T-cell (primary cell): ENCODE measurements around the gene DEPDC1B. TPM values are rescaled to one million over a fixed set of nuclear protein-coding genes. Genes with fewer than 3 reads are reported as not detected.
"Not testable (repeated sequence)": the region's sequence is repeated elsewhere in the genome, so short reads cannot be mapped to it uniquely, and the experiment has no call there.

ENCODE experiments used
- ATAC-seq, 4 experiments: fragments of 200-7000 bp in 3 of 4; fragments of 150-1000 bp in 1 of 4; cut with Tn5 transposase; replicated peaks in 1 of 4; 1 replicate in 3 of 4; 2 replicates in 1 of 4; pipeline ENCODE4 v1.10.0; 2021; ENCODE audit warnings: moderate library complexity in 3 of 4, mild to moderate bottlenecking in 2 of 4, moderate number of reproducible peaks in 1 of 4
- CTCF ChIA-PET, 2 donors: fragments of 300-600 bp; sonication (Branson Sonifier 250); formaldehyde crosslinking; loops; one replicate each; lab custom pipeline; 2022; ENCODE audit warnings: antibody characterized with exemption in 2 of 2; lab: Charles Lee
- POLR2A ChIA-PET, 2 donors: fragments of 300-600 bp; sonication (Branson Sonifier 250); formaldehyde crosslinking; loops; one replicate each; lab custom pipeline; 2022; ENCODE audit warnings: antibody characterized with exemption in 2 of 2; lab: Charles Lee
- DNase-seq, 35 experiments: peaks; one replicate each; pipeline versions ENCODE4 v3.0.0 to v3.0.0-alpha.2; 2013 to 2023
- H3K27ac ChIP-seq: one replicate; pipeline ENCODE4 v1.5.1; 2013; ENCODE audit warnings: low read length
- H3K27me3 ChIP-seq, 2 experiments: replicated peaks in 1 of 2; 1 replicate in 1 of 2; 2 replicates in 1 of 2; pipeline versions ENCODE4 v1.6.1 to v1.7.0; 2013; ENCODE audit warnings: low read length in 1 of 2, mixed read lengths in 1 of 2; ENCODE audit not compliant: control insufficient read depth in 2 of 2, insufficient read depth in 2 of 2; ENCODE audit errors: extremely low read depth in 1 of 2
- H3K36me3 ChIP-seq, 2 donors: 1 replicate in 1 of 2; 2 replicates in 1 of 2; pipeline versions ENCODE4 v1.6.1 to v1.7.0; 2013; ENCODE audit warnings: low read length in 1 of 2; ENCODE audit not compliant: control insufficient read depth in 2 of 2, insufficient read depth in 1 of 2; ENCODE audit errors: extremely low read depth in 1 of 2
- H3K4me1 ChIP-seq, 2 experiments: 1 replicate in 1 of 2; 2 replicates in 1 of 2; pipeline versions ENCODE4 v1.6.1 to v1.7.0; 2013; ENCODE audit warnings: low read length in 2 of 2, mixed read lengths in 1 of 2; ENCODE audit not compliant: insufficient read depth in 2 of 2, control insufficient read depth in 1 of 2; ENCODE audit errors: extremely low read depth in 1 of 2
- H3K4me3 ChIP-seq, 2 donors: 1 replicate in 1 of 2; 2 replicates in 1 of 2; pipeline versions ENCODE4 v1.5.1 to v1.7.0; 2013; ENCODE audit warnings: mild to moderate bottlenecking in 2 of 2, low read length in 1 of 2, moderate library complexity in 1 of 2; ENCODE audit not compliant: control insufficient read depth in 1 of 2; ENCODE audit errors: extremely low read depth in 1 of 2
- H3K9me3 ChIP-seq: 2 replicates; pipeline ENCODE4 v1.7.0; 2013
- H3K27ac Mint-ChIP-seq, 2 donors: one replicate each; pipeline ENCODE4 v1.8.0; 2020 to 2021; ENCODE audit warnings: mild to moderate bottlenecking in 2 of 2, mixed read lengths in 2 of 2
- H3K27me3 Mint-ChIP-seq, 2 donors: one replicate each; pipeline ENCODE4 v1.8.0; 2021 to 2022; ENCODE audit warnings: mixed read lengths in 2 of 2
- H3K36me3 Mint-ChIP-seq: one replicate; pipeline ENCODE4 v1.8.0; 2021; ENCODE audit warnings: mixed read lengths
- H3K4me1 Mint-ChIP-seq, 3 donors: one replicate each; pipeline ENCODE4 v1.8.0; 2020 to 2022; ENCODE audit warnings: mixed read lengths in 3 of 3, mild to moderate bottlenecking in 1 of 3
- H3K4me3 Mint-ChIP-seq, 3 donors: one replicate each; pipeline ENCODE4 v1.8.0; 2020 to 2022; ENCODE audit warnings: mild to moderate bottlenecking in 3 of 3, mixed read lengths in 3 of 3, moderate library complexity in 3 of 3
- H3K9me3 Mint-ChIP-seq, 3 donors: one replicate each; pipeline ENCODE4 v1.8.0; 2020 to 2022; ENCODE audit warnings: mixed read lengths in 3 of 3
- WGBS: methylation state at CpG from one replicate; pipeline ENCODE4 v1.1.5; 2013; ENCODE audit warnings: missing lambda C conversion rate; ENCODE audit not compliant: insufficient coverage; 5-methylcytosine and 5-hydroxymethylcytosine counted together
- total RNA-seq, 35 experiments: library from RNA in 6 of 35; stranded (reverse) in 6 of 35; fragments of 120-200 nt in 1 of 35; gene quantifications; one replicate each; pipeline versions ENCODE4 v1.2.1 to v1.2.4 and lab custom pipeline; 2013 to 2026

DEPDC1B gene
- total RNA-seq, 5 donors from 2014 or later (not counting 1 experiment from before 2014, with no cell fraction given) = 0.44 to 0.98 (median 0.64) TPM

GRCh38 chr5:60730858-60731257, 30.9 kb upstream of the DEPDC1B start:
- H3K9me3 ChIP-seq, H3K4me3 ChIP-seq, ATAC-seq, H3K36me3 Mint-ChIP-seq, H3K4me1 Mint-ChIP-seq, H3K9me3 Mint-ChIP-seq, H3K27ac ChIP-seq, DNase-seq, CTCF ChIA-PET, H3K4me3 Mint-ChIP-seq, H3K36me3 ChIP-seq, H3K4me1 ChIP-seq, POLR2A ChIA-PET, H3K27me3 ChIP-seq, H3K27ac Mint-ChIP-seq: not testable (repeated sequence)
- H3K27me3 Mint-ChIP-seq = peaks cover 12 to 13% of the 10 kb centered on the region in 2 donors

GRCh38 chr5:60727033-60727679, 27.2 kb upstream of the DEPDC1B start:
- peaks cover 0 to 4% of the 10 kb centered on the region in 2 experiments for H3K27me3 ChIP-seq
- no peak overlapping the region for H3K4me3 Mint-ChIP-seq
- H3K9me3 Mint-ChIP-seq = no peaks in the 10 kb centered on the region
- H3K4me1 Mint-ChIP-seq = no peaks in the 10 kb centered on the region
- no peaks in the 10 kb centered on the region for H3K36me3 Mint-ChIP-seq
- H3K27ac Mint-ChIP-seq = no peak overlapping the region
- H3K4me3 ChIP-seq = no peak overlapping the region
- ATAC-seq (no peak), DNase-seq (no peak)
- no peak overlapping the region for H3K27ac ChIP-seq
- POLR2A ChIA-PET = no interaction called here
- H3K9me3 ChIP-seq = no peaks in the 10 kb centered on the region
- WGBS = 100% methylated on average over 1 of the region's 1 CpG
- peaks cover 12 to 13% of the 10 kb centered on the region in 2 donors for H3K27me3 Mint-ChIP-seq
- CTCF ChIA-PET = interaction anchor here in 1 of 2 donors (0.5 kb wide), 1 partner anchor 235 kb away, joined by 3 read pairs; no protein-coding TSS in a partner anchor
- no peaks in the 10 kb centered on the region for H3K4me1 ChIP-seq
- no peaks in the 10 kb centered on the region for H3K36me3 ChIP-seq

- CTCF ChIA-PET = no interaction called here
- Histone ChIP-seq H3K27ac (no peak overlapping the region), H3K27me3 (peaks cover 0 to 3% of the 10 kb centered on the region in 2 experiments), H3K9me3 (no peaks in the 10 kb centered on the region), H3K36me3 (no peaks in the 10 kb centered on the region), H3K4me3 (no peak overlapping the region), H3K4me1 (no peaks in the 10 kb centered on the region)
- Mint-ChIP-seq H3K9me3 (no peaks in the 10 kb centered on the region), H3K36me3 (no peaks in the 10 kb centered on the region), H3K27ac (no peak overlapping the region), H3K4me3 (no peak overlapping the region), H3K4me1 (no peaks in the 10 kb centered on the region), H3K27me3 (peaks cover 6 to 11% of the 10 kb centered on the region in 2 donors)
- no peak for DNase-seq
- no CpG with 5 or more reads among the region's 2 CpGs for WGBS
- POLR2A ChIA-PET = interaction anchor here in 1 of 2 donors (0.7 kb wide), 1 partner anchor 1854 kb away, joined by 3 read pairs; no protein-coding TSS in a partner anchor
- no peak for ATAC-seq
These were observed 24.2 kb upstream of the DEPDC1B start for GRCh38 chr5:60724126-60724525.

DNA sequence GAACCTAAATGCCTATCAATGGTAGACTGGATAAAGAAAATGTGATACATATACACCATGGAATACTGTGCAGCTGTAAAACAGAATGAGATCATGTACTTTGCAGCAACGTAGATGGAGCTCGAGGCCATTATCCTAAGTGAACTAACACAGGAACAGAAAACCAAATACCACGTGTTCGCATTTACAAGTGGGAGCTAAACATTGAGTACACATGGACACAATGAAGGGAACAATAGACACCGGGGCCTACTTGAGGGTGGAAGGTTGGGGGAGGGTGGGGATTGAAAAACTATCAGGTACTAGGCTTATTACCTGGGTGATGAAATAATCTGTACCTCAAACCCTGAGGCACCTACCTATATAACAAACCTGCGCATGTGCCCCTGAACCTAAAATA, 22.4 kb upstream of the DEPDC1B start:
- CTCF ChIA-PET = no interaction called here
- Mint-ChIP-seq H3K27me3 (peaks cover 6 to 12% of the 10 kb centered on the region in 2 donors), H3K36me3 (no peaks in the 10 kb centered on the region), H3K4me1 (no peaks in the 10 kb centered on the region), H3K27ac (no peak overlapping the region), H3K4me3 (no peak overlapping the region), H3K9me3 (no peaks in the 10 kb centered on the region)
- no peaks in the 10 kb centered on the region for H3K27me3 ChIP-seq
- POLR2A ChIA-PET = no interaction called here
- ATAC-seq (no peak), DNase-seq (no peak)
- WGBS = 74% methylated on average over 3 of the region's 6 CpGs
- no peak overlapping the region for H3K27ac ChIP-seq
- no peaks in the 10 kb centered on the region for H3K4me1 ChIP-seq
- H3K4me3 ChIP-seq = no peak overlapping the region
- H3K9me3 ChIP-seq = no peaks in the 10 kb centered on the region
- no peaks in the 10 kb centered on the region for H3K36me3 ChIP-seq

GRCh38 chr5:60719329-60719728, 19.4 kb upstream of the DEPDC1B start:
- no peak overlapping the region for H3K27ac ChIP-seq
- no peaks in the 10 kb centered on the region for H3K9me3 Mint-ChIP-seq
- peaks cover 0 to 12% of the 10 kb centered on the region in 2 experiments for H3K27me3 ChIP-seq
- DNase-seq (no peak), ATAC-seq (no peak)
- no peaks in the 10 kb centered on the region for H3K9me3 ChIP-seq
- ChIA-PET POLR2A (no interaction called here), CTCF (no interaction called here)
- no peak overlapping the region for H3K27ac Mint-ChIP-seq
- no peaks in the 10 kb centered on the region for H3K36me3 ChIP-seq
- no peaks in the 10 kb centered on the region for H3K4me1 ChIP-seq
- no peak overlapping the region for H3K4me3 ChIP-seq
- H3K36me3 Mint-ChIP-seq = no peaks in the 10 kb centered on the region
- no peaks in the 10 kb centered on the region for H3K4me1 Mint-ChIP-seq
- no peak overlapping the region for H3K4me3 Mint-ChIP-seq
- peaks cover 17 to 22% of the 10 kb centered on the region in 2 donors for H3K27me3 Mint-ChIP-seq

DNA sequence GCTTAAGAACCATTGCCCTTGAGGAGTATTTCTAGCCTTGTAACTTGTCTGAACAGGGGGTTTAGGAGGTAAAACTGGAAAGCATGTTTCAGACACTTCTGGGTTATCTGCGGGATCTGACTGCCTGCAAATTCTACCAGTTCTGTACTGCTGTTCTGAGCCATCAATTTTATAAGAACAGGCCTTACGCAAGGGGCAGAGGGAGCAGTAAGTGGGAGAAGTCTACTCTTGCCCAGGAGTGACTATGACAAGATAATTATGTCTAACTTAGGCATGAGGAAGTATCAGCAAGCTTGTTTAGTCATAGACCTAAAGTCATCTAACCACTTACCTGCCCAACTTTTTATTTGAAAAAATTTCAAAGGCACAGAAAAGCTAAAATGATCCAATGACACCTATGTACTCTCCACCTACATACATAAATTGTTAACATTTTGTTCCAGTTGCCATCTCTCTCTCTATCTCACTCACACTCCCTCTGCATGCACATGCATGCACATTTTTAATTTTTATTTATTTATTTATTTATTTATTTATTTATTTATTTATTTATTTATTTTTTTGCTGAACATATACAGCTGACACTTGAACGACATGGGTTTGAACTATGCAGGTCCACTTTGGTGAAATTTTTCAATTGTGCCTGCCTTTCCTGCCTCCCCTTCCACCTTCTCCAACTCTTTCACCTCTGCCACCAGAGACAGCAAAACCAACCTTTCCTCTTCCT, 18.4 kb upstream of the DEPDC1B start:
- no peak overlapping the region for H3K4me3 ChIP-seq
- DNase-seq = no peak
- no peaks in the 10 kb centered on the region for H3K9me3 Mint-ChIP-seq
- H3K36me3 Mint-ChIP-seq = no peaks in the 10 kb centered on the region
- no peak for ATAC-seq
- H3K36me3 ChIP-seq = no peaks in the 10 kb centered on the region
- H3K4me1 Mint-ChIP-seq = no peaks in the 10 kb centered on the region
- no peak overlapping the region for H3K27ac ChIP-seq
- H3K27me3 ChIP-seq = peaks cover 0 to 12% of the 10 kb centered on the region in 2 experiments
- ChIA-PET CTCF (interaction anchor here in 1 of 2 donors (0.6 kb wide), 2 partner anchors 277 to 896 kb away, joined by 3 read pairs; no protein-coding TSS in a partner anchor), POLR2A (no interaction called here)
- H3K9me3 ChIP-seq = no peaks in the 10 kb centered on the region
- H3K4me3 Mint-ChIP-seq = no peak overlapping the region
- peaks cover 19 to 22% of the 10 kb centered on the region in 2 donors for H3K27me3 Mint-ChIP-seq
- H3K27ac Mint-ChIP-seq = no peak overlapping the region
- 92% methylated on average over 2 of the region's 3 CpGs for WGBS
- no peaks in the 10 kb centered on the region for H3K4me1 ChIP-seq
